HFFc6 (cell line): ENCODE results near the gene MEIG1. TPM values are rescaled to one million over a fixed set of nuclear protein-coding genes. Genes with fewer than 3 reads are reported as not detected.

Experiments used
- DNase-seq: peaks from one replicate; pipeline ENCODE4 v3.0.0-alpha.2; 2018
- H3K27ac Mint-ChIP-seq: 2 replicates; pipeline ENCODE4 v1.8.0; 2020; ENCODE audit warnings: mild to moderate bottlenecking, mixed read lengths
- H3K27me3 Mint-ChIP-seq: 2 replicates; pipeline ENCODE4 v1.8.0; 2021; ENCODE audit warnings: mild to moderate bottlenecking, moderate library complexity, mixed read lengths; ENCODE audit not compliant: insufficient read depth
- H3K36me3 Mint-ChIP-seq: 2 replicates; pipeline ENCODE4 v1.8.0; 2021; ENCODE audit warnings: low read depth, mixed read lengths
- H3K4me1 Mint-ChIP-seq: 2 replicates; pipeline ENCODE4 v1.8.0; 2020; ENCODE audit warnings: low read depth, mixed read lengths
- H3K4me3 Mint-ChIP-seq: 2 replicates; pipeline ENCODE4 v1.8.0; 2020; ENCODE audit warnings: mild to moderate bottlenecking, moderate library complexity, mixed read lengths
- H3K9me3 Mint-ChIP-seq: 2 replicates; pipeline ENCODE4 v1.8.0; 2020; ENCODE audit warnings: mild to moderate bottlenecking, mixed read lengths
- total RNA-seq, 6 experiments: library from RNA; stranded (reverse); fragmentation: NEBNext Ultra II Directional; extraction: Animal tissue kit (Norgen Biotek cat#: 25700); gene quantifications; 2 replicates in 1 of 6; 3 replicates in 5 of 6; pipeline ENCODE4 v1.2.3, GENCODE V29; 2021
- TF ChIP-seq, protein P1 (sequence below): fragments of 200-600 bp; sonication (generic); IDR thresholded peaks from 2 replicates; pipeline ENCODE4 v1.5.0; 2021; ENCODE audit warnings: antibody characterized with exemption, mild to moderate bottlenecking

Gene MEIG1
- total RNA-seq, 6 experiments from 2014 or later, result 0.30 to 0.57 TPM; not detected in 4

DNA sequence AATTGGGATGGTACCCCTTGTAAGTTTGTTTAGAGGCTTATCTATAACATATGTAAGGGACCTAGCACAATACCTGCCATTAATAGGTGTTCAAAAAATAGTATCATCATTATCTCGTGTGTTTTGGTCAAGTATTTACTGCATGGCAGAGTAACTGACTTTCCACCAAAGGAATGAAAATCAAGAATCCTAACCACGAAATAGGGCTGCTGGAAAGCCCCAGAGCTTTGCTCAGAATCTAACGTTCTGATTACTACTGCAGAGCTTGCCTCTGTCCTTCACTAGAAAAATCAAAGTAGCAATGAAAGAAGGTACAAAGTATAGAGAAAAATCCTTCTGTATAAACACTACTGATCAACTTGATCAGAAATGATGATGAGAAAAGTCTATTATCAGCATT, 40.2 kb upstream of the MEIG1 start:
- Mint-ChIP-seq H3K27me3 (no peaks in the 10 kb centered on the region; the same call in 1 of the 2 replicates), H3K36me3 (peaks cover 82% of the 10 kb centered on the region), H3K27ac (no peak overlapping the region), H3K4me3 (no peak overlapping the region), H3K9me3 (peaks cover 21% of the 10 kb centered on the region), H3K4me1 (no peaks in the 10 kb centered on the region)
- TF ChIP-seq, protein P1, sequence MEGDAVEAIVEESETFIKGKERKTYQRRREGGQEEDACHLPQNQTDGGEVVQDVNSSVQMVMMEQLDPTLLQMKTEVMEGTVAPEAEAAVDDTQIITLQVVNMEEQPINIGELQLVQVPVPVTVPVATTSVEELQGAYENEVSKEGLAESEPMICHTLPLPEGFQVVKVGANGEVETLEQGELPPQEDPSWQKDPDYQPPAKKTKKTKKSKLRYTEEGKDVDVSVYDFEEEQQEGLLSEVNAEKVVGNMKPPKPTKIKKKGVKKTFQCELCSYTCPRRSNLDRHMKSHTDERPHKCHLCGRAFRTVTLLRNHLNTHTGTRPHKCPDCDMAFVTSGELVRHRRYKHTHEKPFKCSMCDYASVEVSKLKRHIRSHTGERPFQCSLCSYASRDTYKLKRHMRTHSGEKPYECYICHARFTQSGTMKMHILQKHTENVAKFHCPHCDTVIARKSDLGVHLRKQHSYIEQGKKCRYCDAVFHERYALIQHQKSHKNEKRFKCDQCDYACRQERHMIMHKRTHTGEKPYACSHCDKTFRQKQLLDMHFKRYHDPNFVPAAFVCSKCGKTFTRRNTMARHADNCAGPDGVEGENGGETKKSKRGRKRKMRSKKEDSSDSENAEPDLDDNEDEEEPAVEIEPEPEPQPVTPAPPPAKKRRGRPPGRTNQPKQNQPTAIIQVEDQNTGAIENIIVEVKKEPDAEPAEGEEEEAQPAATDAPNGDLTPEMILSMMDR, result no peak
- DNase-seq, result no peak

DNA sequence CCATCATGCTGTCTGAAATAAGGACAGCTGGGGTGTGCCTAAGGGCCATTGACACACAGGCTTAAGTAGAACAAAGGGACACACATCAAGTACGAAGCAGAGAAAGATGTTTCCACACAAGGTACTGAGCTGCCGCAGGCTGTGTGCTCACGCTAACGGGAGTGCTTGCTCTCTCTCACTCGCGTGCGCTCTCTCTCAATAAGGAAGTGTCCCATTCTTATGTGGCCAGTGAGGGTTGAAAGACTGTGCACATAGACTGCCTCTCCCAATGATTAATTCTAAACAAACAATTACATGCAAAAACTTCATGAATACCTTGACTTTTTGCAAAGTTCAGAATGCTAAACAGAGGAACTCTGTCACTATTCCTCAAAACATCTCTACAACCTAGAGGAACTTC, 35.2 kb upstream of the MEIG1 start:
- no peaks in the 10 kb centered on the region for H3K9me3 Mint-ChIP-seq
- DNase-seq, result no peak
- H3K4me3 Mint-ChIP-seq, result no peak overlapping the region
- H3K27me3 Mint-ChIP-seq, result no peaks in the 10 kb centered on the region; the same call in 1 of the 2 replicates
- TF ChIP-seq, protein P1, result no peak
- no peak overlapping the region for H3K27ac Mint-ChIP-seq
- H3K36me3 Mint-ChIP-seq, result peaks cover 50% of the 10 kb centered on the region
- 0 out of 2 replicates have a peak, but pooled peaks cover 5% of the 10 kb centered on the region for H3K4me1 Mint-ChIP-seq

DNA sequence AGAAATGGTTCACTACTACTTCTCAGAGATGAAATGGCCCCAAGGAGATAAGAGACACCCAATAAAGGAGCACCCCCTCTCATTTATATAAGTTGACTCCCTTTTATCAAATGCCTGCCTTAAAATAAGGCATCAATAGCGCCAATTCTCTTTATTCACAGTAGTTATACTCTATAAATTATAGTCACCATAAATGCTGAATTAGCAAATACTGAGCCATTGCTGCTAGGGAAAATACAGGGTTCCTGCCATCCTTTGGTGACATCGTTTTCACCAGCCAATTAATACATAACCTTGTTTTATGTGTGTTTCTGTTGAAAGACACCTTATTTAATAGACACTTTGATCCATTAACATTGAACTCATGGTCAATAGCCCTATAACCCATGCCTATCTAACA, 33.9 kb upstream of the MEIG1 start:
- H3K36me3 Mint-ChIP-seq, result peaks cover 37% of the 10 kb centered on the region
- TF ChIP-seq, protein P1, result no peak
- H3K4me1 Mint-ChIP-seq, result 0 out of 2 replicates have a peak, but pooled peaks cover 5% of the 10 kb centered on the region
- DNase-seq, result no peak
- H3K4me3 Mint-ChIP-seq, result no peak overlapping the region
- H3K27ac Mint-ChIP-seq, result no peak overlapping the region
- no peaks in the 10 kb centered on the region for H3K27me3 Mint-ChIP-seq
- no peaks in the 10 kb centered on the region for H3K9me3 Mint-ChIP-seq

DNA sequence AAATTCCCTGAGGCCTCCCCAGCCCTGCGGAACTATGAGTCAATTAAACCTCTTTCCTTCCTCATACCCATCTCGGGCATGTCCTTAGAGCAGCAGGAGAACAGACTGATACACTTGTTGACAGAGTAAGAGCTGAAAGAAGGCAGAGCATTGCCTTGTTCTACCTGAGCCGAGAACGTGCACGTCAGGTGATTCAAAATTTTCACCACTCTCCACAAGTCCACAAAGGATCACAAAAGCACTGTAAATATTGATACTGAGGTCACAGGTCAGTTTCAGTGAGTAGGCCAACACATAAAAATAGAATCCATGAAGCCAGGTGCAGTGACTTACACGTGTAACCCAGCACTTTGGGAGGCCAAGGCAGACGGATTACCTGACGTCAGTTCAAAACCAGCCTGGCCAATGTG, 33.1 kb upstream of the MEIG1 start:
- TF ChIP-seq, protein P1, result no peak
- Mint-ChIP-seq H3K27me3 (no peaks in the 10 kb centered on the region), H3K36me3 (peaks cover 34% of the 10 kb centered on the region), H3K4me1 (0 out of 2 replicates have a peak, but pooled peaks cover 5% of the 10 kb centered on the region), H3K27ac (no peak overlapping the region), H3K9me3 (no peaks in the 10 kb centered on the region), H3K4me3 (no peak overlapping the region)
- DNase-seq, result no peak

DNA sequence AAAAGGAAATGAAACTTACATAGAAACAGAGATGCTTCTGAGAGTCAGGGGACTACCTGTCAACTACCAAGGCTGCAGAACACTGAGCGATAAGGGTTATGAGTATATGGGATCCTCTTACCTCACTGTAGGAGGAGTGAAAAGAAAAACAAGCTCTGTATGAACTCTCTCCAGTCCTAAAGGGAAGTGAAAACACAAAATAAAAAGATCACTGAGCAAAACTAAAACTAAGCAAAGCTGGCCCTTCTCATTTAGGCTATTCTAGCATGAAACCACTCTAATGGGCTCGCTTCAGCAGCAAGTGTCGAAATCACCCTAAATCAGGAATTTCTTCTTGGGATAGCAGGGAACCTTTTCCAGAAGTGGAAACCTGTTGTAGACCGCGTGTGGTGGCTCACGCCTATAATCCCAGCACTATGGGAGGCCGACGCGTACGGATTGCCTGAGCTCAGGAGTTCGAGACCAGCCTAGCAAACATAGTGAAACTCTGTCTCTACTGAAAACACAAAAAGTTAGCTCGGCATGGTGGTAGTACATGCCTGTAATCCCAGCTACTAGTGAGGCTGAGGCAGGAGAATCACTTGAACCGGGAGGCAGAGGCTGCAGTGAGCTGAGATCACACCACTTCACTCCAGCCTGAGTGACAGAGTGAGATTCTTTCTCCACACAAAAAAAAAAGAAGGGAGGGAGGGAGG, 32.3 kb upstream of the MEIG1 start:
- 0 out of 2 replicates have a peak, but pooled peaks cover 5% of the 10 kb centered on the region for H3K4me1 Mint-ChIP-seq
- peaks cover 26% of the 10 kb centered on the region for H3K36me3 Mint-ChIP-seq
- no peak overlapping the region for H3K4me3 Mint-ChIP-seq
- no peak overlapping the region for H3K27ac Mint-ChIP-seq
- TF ChIP-seq, protein P1, result no peak
- no peaks in the 10 kb centered on the region for H3K27me3 Mint-ChIP-seq
- no peaks in the 10 kb centered on the region for H3K9me3 Mint-ChIP-seq
- DNase-seq, result no peak
